HG03097 (cell line): Measurements from ENCODE around the gene LMF2.
"Not testable (repeated sequence)": the region's sequence is repeated elsewhere in the genome, so short reads cannot be mapped to it uniquely, and the experiment has no call there.

Experiments used
- ATAC-seq: cut with Tn5 transposase; IDR thresholded peaks from one replicate; pipeline ENCODE4 v1.9.1; 2021; ENCODE audit not compliant: unreplicated experiment, low FRiP score

LMF2 gene

GRCh38 chr22:50535113-50535512 lies 27.6 kb upstream of the LMF2 start:
- ATAC-seq: no peak

DNA sequence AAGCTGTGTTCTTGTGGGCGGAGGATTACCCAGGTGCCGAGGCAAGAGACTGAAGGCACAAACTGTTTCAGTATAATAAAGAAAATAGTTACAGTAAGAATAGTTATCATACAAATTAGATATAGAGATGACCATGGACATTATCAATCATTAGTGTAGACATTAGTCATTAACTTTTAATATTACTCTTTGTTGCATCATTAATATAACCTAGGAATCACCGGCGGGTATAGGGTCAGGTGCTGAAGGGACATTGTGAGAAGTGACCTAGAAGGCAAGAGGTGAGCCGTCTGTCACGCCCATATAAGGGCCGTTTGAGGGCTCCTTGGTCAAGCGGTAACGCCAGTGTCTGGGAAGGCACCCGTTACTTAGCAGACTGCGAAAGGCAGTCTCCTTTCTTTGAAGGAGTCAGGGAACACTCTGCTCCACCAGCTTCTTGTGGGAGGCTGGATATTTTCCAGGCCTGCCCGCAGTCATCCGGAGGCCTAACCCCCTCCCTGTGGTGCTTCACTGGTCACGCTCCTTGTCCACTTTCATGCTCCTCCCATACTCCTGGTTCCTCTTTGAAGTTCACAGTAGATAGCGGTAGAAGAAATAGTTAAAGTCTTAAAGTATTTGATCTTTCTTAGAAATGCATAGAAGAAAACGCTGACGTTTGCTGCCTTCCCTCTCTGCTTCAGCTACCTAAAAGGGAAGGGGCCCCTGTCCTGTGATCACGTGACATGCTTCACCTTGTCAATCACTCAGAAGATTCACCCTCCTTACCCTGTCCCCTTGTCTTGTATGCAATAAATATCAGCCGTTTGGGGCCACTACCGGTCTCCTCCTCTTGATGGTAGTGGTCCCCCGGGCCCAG lies 26.6 kb upstream of the LMF2 start:
- not testable (repeated sequence) for ATAC-seq

DNA sequence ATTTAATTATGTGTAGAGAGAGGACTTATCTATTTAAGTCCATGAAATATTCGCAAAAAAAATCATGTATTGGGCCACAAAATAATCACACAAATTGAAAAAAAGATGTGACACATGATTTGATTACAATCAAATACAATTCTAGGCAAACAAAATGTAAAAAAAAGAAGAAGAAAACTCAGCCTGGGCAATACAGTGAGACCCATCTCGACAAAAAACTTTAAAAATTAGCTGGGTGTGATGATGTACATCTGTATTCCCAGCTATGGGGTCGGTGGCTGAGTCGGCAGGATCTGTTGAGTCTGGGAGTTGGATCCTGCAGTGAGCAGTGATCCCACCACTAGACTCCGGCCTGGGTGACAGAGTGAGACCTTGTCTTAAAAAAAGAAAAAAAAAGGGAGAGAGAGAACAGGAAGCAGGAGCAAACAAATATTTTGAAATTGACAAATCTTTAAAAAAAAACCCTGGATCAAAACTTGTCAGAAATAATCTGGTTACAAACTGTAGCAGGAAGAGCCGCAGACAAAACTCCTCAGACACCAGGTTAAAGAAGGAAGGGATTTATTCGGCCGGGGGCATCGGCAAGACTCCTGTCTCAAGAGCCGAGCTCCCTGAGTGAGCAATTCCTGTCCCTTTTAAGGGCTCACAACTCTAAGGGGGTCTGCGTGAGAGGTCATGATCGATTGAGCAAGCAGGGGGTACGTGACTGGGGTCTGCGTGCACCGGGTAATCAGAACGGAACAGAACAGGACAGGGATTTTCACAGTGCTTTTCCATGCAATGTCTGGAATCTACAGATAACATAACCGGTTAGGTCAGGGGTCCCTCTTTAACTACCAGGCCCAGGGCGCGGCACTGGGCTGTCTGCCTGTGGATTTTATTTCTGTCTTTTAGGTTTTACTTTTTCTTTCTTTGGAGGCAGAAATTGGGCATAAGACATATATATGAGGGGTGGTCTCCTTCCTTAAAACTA lies 25.6 kb upstream of the LMF2 start:
- no peak for ATAC-seq

GRCh38 chr22:50531962-50532674 lies 24.6 kb upstream of the LMF2 start:
- no peak for ATAC-seq

- ATAC-seq: no peak
Observed at GRCh38 chr22:50531546-50531961, 24.1 kb upstream of the LMF2 start.

GRCh38 chr22:50530877-50531545 lies 23.5 kb upstream of the LMF2 start:
- no peak for ATAC-seq

GRCh38 chr22:50530580-50530876 lies 23.0 kb upstream of the LMF2 start:
- ATAC-seq: no peak

- no peak for ATAC-seq
Observed at GRCh38 chr22:50529897-50530579, 22.5 kb upstream of the LMF2 start, which contains the start of gene TYMP. TYMP (minus strand) TSS chr22:50530012; CDS start chr22:50529709, 303 bp downstream.

DNA sequence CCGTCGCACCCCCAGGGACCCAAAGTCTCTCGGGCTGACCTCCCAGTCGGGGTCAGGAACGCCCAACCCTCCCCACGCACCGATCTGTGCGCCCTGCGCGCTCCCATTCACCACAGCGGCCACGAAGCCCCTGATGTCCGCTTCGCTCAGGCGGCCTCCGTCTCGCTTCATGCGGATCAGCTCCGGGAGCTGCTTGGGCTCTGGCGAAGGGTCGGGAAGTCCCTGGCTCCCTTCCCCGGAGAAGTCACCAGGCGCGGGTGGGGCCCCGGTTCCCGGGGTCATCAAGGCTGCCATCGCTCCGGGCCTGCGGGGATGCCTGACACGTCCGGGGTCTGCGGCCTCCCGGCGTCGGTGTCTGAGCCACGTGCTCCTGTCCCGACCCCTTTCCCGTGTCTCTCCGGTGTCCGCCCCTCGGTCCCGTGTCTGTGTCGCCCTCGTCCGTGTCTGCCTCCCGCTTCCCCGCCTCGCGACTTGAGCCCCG lies 22.0 kb upstream of the LMF2 start:
- no peak for ATAC-seq

GRCh38 chr22:50528682-50529415 lies 21.3 kb upstream of the LMF2 start:
- no peak for ATAC-seq

GRCh38 chr22:50527921-50528681 lies 20.6 kb upstream of the LMF2 start:
- no peak for ATAC-seq

GRCh38 chr22:50526834-50527801 lies 19.6 kb upstream of the LMF2 start:
- no peak for ATAC-seq

- ATAC-seq: peak; percentile 27
Observed at GRCh38 chr22:50526108-50526833, 18.8 kb upstream of the LMF2 start.

DNA sequence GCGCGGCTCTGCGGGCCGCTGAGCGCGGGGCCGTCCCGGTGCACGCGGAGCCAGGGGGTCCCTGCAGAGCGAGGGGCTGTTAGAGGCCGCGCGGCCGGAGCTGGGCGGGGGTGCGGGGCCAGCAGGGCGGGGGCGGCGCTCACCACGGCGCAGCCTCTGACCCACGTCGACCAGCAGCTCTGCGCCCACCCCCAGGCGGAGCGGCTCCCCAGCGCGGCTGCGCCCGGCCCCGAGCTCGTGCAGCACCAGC lies 18.3 kb upstream of the LMF2 start:
- no peak for ATAC-seq

DNA sequence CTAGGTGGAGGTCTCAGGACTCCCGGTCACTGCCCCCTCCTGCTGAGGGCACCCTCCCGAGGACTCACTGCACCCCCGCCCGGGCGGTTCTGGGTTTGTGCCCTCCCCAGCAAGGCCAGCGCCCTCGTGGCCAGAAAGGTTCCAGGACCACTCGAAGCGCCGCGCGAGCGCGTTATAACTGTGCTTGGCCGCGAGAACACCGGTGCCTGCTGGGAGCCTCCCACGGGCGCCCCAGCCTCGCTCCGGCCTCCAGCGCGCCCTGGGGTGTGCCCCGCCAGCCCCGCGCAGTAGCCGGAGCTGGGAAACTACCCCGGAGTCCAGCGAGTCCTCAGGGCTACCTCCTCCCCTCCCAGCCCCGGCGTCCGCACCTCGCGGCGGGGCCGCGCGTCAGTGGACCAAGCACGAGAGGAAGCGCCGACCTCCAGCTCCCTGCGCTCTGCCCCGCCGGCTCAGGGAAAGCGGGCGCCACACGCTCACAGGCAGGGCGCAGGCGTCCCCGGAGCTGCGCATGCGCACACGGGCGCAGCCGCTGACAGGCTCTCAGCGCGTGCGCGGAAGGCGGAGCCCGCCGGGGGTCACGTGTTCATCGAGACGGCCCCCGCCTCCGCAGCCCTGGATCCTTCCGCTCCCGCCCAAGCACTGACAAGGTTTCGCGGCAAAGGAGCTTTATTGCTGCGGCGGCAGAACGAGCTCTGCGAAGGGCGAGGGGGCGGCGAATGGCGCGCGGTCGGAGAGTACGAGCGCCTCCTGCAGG lies 17.8 kb upstream of the LMF2 start, which contains the start of gene SCO2:
Gene SCO2, minus strand, starts transcription at position 495 of the 754 bp plus-strand sequence. CDS start 1,187 bp downstream, outside the sequence.
- ATAC-seq: peak; percentile 38

GRCh38 chr22:50524676-50525103 lies 17.2 kb upstream of the LMF2 start:
- ATAC-seq: no peak
